Right atrium auricular region (tissue), 2 donors: ENCODE measurements around the gene TOX2. TPM values are rescaled to one million over a fixed set of nuclear protein-coding genes. Genes with fewer than 3 reads are reported as not detected.

Experiments used
- DNase-seq: peaks from one replicate; pipeline ENCODE4 v3.0.0-alpha.2; 2019; ENCODE audit warnings: low spot score
- H3K27ac ChIP-seq, 2 donors: fragments of 200-600 bp; sonication (generic); 1 replicate in 1 of 2; 2 replicates in 1 of 2; pipeline ENCODE4 v1.5.1; 2016 to 2019
- H3K27me3 ChIP-seq, 2 donors: fragments of 200-600 bp; sonication (generic); one replicate each; pipeline versions ENCODE4 v1.5.1 to v1.6.0; 2017 to 2019
- H3K36me3 ChIP-seq: fragments of 200-600 bp; sonication (generic); one replicate; pipeline ENCODE4 v1.5.1; 2016
- H3K4me1 ChIP-seq, 2 donors: fragments of 200-600 bp; sonication (generic); one replicate each; pipeline versions ENCODE4 v1.5.1 to v1.6.0; 2017 to 2019
- H3K4me3 ChIP-seq, 2 donors: fragments of 200-600 bp; sonication (generic); 1 replicate in 1 of 2; 2 replicates in 1 of 2; pipeline ENCODE4 v1.5.1; 2017 to 2019; ENCODE audit warnings: mild to moderate bottlenecking in 1 of 2, moderate library complexity in 1 of 2
- H3K9me3 ChIP-seq, 2 donors: fragments of 200-600 bp; sonication (generic); one replicate each; pipeline ENCODE4 v1.5.1; 2019
- total RNA-seq, 2 donors: library from RNA; depleted of rRNA; stranded (reverse); fragments of >200 nt; gene quantifications; one replicate each; pipeline ENCODE4 v1.1.0, GENCODE V29; 2016
- TF ChIP-seq, protein P1 (sequence below), 2 donors: fragments of 200-600 bp; sonication (generic); IDR thresholded peaks; one replicate each; pipeline ENCODE4 v1.5.1; 2019; ENCODE audit warnings: antibody characterized with exemption in 2 of 2

The TOX2 gene
- total RNA-seq, 2 donors from 2014 or later, result 0.30 to 0.63 TPM

DNA sequence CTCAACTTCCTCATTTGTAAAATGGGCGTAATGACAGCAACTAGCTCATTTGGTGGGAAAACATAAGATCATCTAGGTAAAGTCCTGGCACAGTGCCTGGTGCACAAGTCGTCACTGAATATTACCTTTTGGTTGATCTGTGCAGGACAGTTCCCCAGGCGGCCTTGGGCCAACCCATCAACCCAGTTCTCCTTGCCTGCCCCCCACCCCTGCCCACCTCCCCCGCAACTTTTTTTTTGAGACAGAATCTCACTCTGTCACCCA, 173.1 kb downstream of the TOX2 start:
- TF ChIP-seq, protein P1, sequence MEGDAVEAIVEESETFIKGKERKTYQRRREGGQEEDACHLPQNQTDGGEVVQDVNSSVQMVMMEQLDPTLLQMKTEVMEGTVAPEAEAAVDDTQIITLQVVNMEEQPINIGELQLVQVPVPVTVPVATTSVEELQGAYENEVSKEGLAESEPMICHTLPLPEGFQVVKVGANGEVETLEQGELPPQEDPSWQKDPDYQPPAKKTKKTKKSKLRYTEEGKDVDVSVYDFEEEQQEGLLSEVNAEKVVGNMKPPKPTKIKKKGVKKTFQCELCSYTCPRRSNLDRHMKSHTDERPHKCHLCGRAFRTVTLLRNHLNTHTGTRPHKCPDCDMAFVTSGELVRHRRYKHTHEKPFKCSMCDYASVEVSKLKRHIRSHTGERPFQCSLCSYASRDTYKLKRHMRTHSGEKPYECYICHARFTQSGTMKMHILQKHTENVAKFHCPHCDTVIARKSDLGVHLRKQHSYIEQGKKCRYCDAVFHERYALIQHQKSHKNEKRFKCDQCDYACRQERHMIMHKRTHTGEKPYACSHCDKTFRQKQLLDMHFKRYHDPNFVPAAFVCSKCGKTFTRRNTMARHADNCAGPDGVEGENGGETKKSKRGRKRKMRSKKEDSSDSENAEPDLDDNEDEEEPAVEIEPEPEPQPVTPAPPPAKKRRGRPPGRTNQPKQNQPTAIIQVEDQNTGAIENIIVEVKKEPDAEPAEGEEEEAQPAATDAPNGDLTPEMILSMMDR (IDR thresholded peaks at IDR 0.05), result no peak
- H3K9me3 ChIP-seq, result no peaks in the 10 kb centered on the region
- H3K4me3 ChIP-seq, result no peak overlapping the region
- no peak overlapping the region for H3K27ac ChIP-seq
- peaks cover 0 to 16% of the 10 kb centered on the region in 2 donors for H3K4me1 ChIP-seq
- H3K27me3 ChIP-seq, result no peaks in the 10 kb centered on the region
- no peaks in the 10 kb centered on the region for H3K36me3 ChIP-seq
- no peak for DNase-seq

DNA sequence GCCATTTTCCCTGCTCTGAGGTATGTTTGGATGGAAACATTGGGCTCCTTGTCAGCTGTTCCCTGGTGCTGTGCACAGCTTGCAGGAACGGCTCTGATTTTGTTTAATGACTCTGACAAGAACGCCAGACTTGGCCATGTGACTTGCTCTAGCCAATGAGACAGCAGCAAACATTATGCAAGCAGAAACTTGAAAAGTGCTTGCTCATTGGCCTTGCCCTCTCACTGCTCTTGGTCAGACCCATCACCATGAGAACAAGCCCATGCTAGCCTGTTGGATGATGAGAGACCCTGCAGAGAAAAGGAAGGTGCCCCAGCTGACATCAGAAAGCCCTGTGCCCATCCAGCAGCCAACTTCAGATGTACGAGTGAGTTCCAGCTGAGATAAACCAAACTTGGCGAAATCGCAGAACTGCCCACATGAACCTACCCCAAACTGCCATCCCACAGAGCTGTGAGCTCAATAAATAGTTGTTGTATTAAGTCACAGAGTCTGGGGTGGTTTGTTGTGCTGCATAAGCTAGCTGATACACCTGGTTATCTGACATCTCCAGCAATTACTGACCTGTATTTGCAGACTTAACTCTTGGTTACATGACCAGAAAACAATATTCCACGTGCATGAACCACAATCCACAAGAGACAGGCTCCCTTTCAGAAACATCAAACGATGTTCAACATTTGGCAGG, 175.5 kb downstream of the TOX2 start:
- Histone ChIP-seq H3K4me1 (peaks cover 0 to 7% of the 10 kb centered on the region in 2 donors), H3K4me3 (no peak overlapping the region), H3K27me3 (no peaks in the 10 kb centered on the region), H3K36me3 (no peaks in the 10 kb centered on the region), H3K9me3 (no peaks in the 10 kb centered on the region), H3K27ac (no peak overlapping the region)
- no peak for DNase-seq
- TF ChIP-seq, protein P1 (IDR thresholded peaks at IDR 0.05), result no peak

DNA sequence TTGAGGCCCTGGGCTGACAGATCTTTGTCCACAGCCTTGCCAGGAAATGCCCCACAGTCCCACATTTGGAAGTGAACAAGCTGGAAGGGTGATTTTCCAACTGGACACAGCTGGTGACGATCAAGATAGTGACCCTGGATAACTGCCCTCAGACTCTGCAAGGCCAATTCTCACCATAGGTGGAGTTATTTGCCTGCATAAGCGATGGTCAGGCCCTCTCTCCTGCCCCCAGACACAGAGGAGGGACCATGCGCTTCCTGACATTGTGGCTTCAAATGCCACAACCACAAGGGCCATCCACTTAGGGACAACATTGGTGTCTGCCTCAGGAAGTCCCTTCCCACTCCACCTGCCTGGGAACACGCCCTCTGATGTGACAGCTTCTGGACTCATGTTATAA, 176.4 kb downstream of the TOX2 start:
- TF ChIP-seq, protein P1 (IDR thresholded peaks at IDR 0.05), result no peak
- no peaks in the 10 kb centered on the region for H3K36me3 ChIP-seq
- no peak overlapping the region for H3K4me3 ChIP-seq
- H3K27me3 ChIP-seq, result no peaks in the 10 kb centered on the region
- no peaks in the 10 kb centered on the region for H3K9me3 ChIP-seq
- no peak for DNase-seq
- no peak overlapping the region for H3K27ac ChIP-seq
- H3K4me1 ChIP-seq, result peaks cover 0 to 7% of the 10 kb centered on the region in 2 donors

DNA sequence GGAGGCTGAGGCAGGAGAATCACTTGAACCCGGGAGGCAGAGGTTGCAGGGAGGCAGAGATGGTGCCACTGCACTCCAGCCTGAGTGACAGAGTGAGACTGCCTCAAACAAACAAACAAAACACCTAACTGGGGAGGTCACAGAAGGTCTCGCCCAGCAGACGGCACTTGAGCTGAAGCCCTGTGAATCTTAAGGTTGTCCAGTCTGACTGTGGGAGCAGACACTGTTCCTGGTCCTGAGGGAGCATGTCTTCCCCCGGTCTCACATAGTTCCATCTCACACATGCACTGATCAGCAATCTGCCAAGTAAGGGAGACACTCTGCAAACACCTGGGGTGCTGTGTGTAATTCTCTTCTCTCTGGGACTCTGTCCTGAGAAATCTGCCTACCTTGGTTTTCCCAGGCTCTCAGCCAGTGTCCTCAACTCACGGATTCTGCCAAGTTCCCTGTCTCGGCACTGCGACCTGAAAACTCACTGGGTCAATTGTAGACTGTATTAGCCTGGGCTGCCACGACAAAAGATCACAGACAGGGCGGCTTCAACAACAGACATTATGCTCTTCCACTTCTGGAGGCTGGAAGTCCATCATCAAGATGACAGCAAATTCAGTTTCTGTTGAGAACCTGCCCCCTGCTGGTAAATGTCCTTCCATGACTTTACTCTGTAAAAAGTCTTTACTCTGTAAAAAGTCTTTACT, 178.0 kb downstream of the TOX2 start:
- TF ChIP-seq, protein P1 (IDR thresholded peaks at IDR 0.05), result peak in 1 of 2 donors; percentile 55
- DNase-seq, result no peak
- no peaks in the 10 kb centered on the region for H3K9me3 ChIP-seq
- no peaks in the 10 kb centered on the region for H3K36me3 ChIP-seq
- no peak overlapping the region for H3K27ac ChIP-seq
- H3K4me1 ChIP-seq, result peaks cover 0 to 2% of the 10 kb centered on the region in 2 donors
- no peak overlapping the region for H3K4me3 ChIP-seq
- H3K27me3 ChIP-seq, result no peaks in the 10 kb centered on the region

DNA sequence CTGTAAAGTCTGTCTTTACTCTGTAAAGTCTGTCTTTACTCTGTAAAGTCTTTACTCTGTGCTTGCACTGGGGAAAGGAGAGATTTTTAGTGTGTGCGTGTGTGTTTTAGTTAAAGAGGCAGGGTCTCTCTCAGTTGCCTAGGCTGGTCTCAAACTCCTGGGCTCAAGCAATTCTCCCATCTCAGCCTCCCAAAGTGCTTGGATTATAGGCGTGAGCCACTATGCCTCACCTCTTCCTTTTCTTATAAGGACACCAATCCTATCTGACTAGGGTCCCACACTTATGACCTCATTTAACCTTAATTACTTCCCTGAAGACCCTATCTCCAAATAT, 178.6 kb downstream of the TOX2 start:
- DNase-seq, result no peak
- Histone ChIP-seq H3K4me1 (no peaks in the 10 kb centered on the region), H3K4me3 (no peak overlapping the region), H3K27ac (no peak overlapping the region), H3K27me3 (no peaks in the 10 kb centered on the region), H3K36me3 (no peaks in the 10 kb centered on the region), H3K9me3 (no peaks in the 10 kb centered on the region)
- TF ChIP-seq, protein P1 (IDR thresholded peaks at IDR 0.05), result no peak

DNA sequence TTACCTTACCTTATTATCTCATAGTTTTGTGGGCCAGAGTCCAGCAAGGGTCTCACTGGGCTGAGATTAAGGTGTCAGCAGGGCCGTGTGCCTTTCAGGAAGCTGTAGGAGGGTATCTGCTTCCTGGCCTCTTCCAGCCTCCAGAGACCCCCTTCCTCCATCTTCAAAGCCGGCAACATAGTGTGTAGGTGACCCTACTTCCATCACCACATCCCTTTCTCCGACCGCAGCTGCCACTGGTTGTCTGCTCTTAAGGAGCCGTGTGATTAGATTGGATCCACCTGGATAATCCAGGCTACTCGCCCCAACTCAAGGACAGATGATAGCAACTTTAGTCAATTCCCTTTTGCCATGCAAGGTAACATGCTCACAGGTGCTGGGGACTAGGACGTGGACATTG, 181.2 kb downstream of the TOX2 start:
- H3K27ac ChIP-seq, result no peak overlapping the region
- no peaks in the 10 kb centered on the region for H3K36me3 ChIP-seq
- no peaks in the 10 kb centered on the region for H3K27me3 ChIP-seq
- H3K9me3 ChIP-seq, result no peaks in the 10 kb centered on the region
- no peak for DNase-seq
- H3K4me1 ChIP-seq, result no peaks in the 10 kb centered on the region
- TF ChIP-seq, protein P1 (IDR thresholded peaks at IDR 0.05), result no peak
- H3K4me3 ChIP-seq, result no peak overlapping the region
